ENCODE results near the gene PRRX2. TPM values are rescaled to one million over a fixed set of nuclear protein-coding genes. Genes with fewer than 3 reads are reported as not detected.

PRRX2 gene
- total RNA-seq, 1 experiment from 2014 or later, result not detected

DNA sequence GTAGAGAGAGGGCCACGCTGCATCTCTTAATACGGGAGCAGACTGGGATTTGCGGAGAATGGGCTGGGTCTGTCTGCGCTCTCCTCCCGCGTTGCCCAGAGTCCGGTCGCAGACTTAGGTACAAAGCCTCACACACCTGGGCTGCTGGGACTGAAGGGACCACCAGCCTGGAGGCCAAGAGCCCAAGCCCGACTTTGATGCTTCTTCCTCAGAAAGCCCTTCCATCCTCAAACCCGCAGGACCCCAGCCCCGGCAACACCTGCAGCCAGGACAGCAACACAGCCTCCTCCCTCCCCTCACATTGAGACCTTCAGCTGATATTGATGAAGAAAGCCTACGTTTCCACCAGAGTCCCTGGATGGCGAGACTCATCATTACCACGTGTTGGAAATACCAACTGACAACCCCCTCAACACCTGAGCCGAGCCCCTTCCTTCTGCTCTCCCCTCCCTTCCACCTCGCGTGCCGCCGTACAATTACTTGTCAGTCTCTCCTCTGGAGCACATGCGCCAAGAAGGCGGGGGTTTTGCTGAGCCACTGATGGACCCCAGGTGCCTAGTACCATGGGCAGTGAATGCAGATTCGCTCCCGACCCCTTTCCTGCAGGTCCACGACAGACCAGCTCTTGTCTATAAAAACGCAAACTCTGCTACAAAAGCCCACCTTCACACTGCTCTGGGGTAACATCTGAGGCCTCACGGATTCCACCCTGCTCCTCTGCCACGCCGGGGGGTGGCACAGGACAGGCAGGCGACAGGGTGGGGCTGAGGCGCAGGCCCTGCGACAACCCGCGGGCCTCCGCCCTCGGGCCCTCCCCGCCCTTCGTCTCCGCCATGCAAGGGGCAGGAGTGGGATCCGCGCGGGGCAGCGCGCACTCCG is 24.3 kb upstream of the PRRX2 start:
- peak; percentile 3 for DNase-seq
- no peak overlapping the region for H3K27ac Mint-ChIP-seq (ENCODE audit: unreplicated experiment)
- H3K4me3 Mint-ChIP-seq (ENCODE audit: low read depth, unreplicated experiment), result peak overlapping the region; percentile 83
- H3K4me1 Mint-ChIP-seq (ENCODE audit: low read depth, unreplicated experiment), result no peaks in the 10 kb centered on the region
- TF ChIP-seq, protein P1, sequence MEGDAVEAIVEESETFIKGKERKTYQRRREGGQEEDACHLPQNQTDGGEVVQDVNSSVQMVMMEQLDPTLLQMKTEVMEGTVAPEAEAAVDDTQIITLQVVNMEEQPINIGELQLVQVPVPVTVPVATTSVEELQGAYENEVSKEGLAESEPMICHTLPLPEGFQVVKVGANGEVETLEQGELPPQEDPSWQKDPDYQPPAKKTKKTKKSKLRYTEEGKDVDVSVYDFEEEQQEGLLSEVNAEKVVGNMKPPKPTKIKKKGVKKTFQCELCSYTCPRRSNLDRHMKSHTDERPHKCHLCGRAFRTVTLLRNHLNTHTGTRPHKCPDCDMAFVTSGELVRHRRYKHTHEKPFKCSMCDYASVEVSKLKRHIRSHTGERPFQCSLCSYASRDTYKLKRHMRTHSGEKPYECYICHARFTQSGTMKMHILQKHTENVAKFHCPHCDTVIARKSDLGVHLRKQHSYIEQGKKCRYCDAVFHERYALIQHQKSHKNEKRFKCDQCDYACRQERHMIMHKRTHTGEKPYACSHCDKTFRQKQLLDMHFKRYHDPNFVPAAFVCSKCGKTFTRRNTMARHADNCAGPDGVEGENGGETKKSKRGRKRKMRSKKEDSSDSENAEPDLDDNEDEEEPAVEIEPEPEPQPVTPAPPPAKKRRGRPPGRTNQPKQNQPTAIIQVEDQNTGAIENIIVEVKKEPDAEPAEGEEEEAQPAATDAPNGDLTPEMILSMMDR (IDR thresholded peaks at IDR 0.05; ENCODE audit: unreplicated experiment), result no peak
- intact Hi-C loops (cut with micrococcal nuclease; ENCODE audit: unreplicated experiment), result loop anchor here (5.0 kb wide), 1 partner anchor 151 kb away; no protein-coding TSS in a partner anchor
- CTCF ChIA-PET, result interaction anchor here (0.6 kb wide), 1 partner anchor 434 kb away, joined by 7 read pairs; no protein-coding TSS in a partner anchor
- no peaks in the 10 kb centered on the region for H3K9me3 Mint-ChIP-seq (ENCODE audit: low read depth, unreplicated experiment)
- no peaks in the 10 kb centered on the region for H3K27me3 Mint-ChIP-seq (ENCODE audit: unreplicated experiment)
- H3K36me3 Mint-ChIP-seq (ENCODE audit: insufficient read depth, unreplicated experiment), result peaks cover 47% of the 10 kb centered on the region
- BruUV-seq (replicated peaks), result TSS peak; percentile 35

DNA sequence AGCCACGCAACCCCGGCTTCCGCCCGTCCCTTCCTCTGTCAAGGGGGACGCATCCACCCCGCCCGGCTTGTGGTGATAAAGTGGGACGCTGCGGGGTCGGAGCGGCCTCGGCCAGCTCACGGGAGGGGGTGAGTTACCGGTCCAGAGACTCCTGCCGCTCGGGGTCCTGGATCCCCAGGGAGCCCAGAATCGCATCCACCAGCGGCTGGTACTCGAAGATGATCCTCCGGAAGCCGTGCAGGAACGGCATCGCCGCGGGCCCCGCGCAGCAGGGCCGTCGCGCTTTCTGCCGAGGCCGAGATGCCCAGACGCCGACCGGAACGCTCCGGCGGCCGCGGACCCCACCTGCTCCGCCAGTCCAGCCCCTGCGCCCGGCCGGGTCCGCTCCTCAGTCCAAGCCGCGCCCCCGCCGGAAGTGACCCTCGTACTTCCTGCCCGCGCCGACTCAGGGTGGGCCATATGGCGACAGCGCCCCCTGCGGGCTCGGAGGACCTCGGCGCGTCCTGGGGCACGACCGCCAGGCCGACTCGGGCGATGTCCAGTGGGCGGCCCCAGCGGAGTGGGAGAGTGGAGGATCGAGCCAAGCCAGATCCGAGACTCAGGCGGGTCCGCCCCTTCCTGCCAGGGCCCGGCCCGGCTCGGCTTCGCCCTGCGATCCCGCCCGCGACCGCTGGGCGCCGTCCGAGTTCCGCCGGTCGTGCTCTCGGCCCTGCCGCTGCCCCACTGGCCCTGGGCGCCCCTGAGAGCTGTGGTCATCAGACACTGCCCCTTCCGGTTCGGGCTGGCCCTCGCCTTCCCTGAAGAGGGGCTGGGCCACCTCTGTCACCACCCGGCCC is 23.5 kb upstream of the PRRX2 start, which contains the start of gene ASB6:
ASB6 (minus strand) TSS at position 402 of the 836 bp plus-strand sequence; CDS start at position 250, 152 bp downstream.
- Mint-ChIP-seq H3K27ac (ENCODE audit: unreplicated experiment) (no peak within 1 kb of the TSS), H3K4me1 (ENCODE audit: low read depth, unreplicated experiment) (no peaks in the 10 kb centered on the region), H3K36me3 (ENCODE audit: insufficient read depth, unreplicated experiment) (peaks cover 46% of the 10 kb centered on the region), H3K9me3 (ENCODE audit: low read depth, unreplicated experiment) (no peaks in the 10 kb centered on the region), H3K27me3 (ENCODE audit: unreplicated experiment) (no peaks in the 10 kb centered on the region), H3K4me3 (ENCODE audit: low read depth, unreplicated experiment) (peak within 1 kb of the TSS; percentile 83)
- CTCF ChIA-PET, result interaction anchor here (0.6 to 1.0 kb wide), 4 partner anchors 15 to 269 kb away, joined by 3 to 5 read pairs (median 4); no protein-coding TSS in a partner anchor
- TF ChIP-seq, protein P1 (IDR thresholded peaks at IDR 0.05; ENCODE audit: unreplicated experiment), result peak; percentile 90
- BruUV-seq (replicated peaks), result no TSS peak
- peak; percentile 97 for DNase-seq
- intact Hi-C loops (cut with micrococcal nuclease; ENCODE audit: unreplicated experiment), result loop anchor here (5.0 kb wide), 1 partner anchor 150 kb away; no protein-coding TSS in a partner anchor

DNA sequence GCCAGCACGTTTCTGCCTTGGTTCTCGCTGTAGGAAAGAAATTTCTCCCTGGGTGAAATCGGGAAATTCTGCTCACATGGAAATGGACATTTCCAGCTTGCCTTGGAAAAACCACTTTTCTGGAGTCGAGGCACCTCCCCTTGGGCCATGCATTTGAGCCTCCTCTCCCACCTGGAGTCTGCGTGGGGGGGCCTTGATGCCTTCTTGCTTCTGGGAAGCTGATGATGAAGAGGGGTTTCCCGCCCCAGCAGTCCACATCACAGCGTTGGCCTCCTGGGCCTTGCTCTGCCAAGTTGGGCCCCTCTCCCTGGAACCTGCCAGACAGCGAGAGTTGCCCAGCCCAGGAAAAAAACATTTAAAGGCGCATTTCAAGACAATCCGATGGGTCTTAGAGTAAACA is 21.7 kb upstream of the PRRX2 start:
- CTCF ChIA-PET, result no interaction called here

DNA sequence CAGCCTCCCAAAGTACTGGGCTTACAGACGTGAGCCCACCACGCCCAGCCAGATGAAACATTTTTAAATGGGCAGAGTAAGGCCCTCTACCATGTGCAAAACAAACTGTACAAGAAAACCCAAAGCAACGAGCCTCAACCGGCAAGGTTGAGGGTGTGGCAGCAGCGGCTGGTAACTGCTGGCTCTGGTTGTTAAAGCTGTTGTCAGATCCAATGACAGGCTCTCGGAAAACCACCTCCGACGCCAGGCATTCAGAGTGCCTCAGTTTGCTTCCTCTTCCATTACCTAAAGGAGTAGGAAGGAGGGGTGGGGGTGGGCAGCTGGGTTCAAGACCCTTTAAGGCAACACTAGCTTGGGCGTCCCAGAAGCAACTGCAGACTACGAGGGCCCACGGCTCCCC is 21.1 kb upstream of the PRRX2 start:
- BruUV-seq (replicated peaks), result no TSS peak
- Mint-ChIP-seq H3K27ac (ENCODE audit: unreplicated experiment) (no peak overlapping the region), H3K36me3 (ENCODE audit: insufficient read depth, unreplicated experiment) (peaks cover 32% of the 10 kb centered on the region), H3K27me3 (ENCODE audit: unreplicated experiment) (peaks cover 14% of the 10 kb centered on the region), H3K9me3 (ENCODE audit: low read depth, unreplicated experiment) (no peaks in the 10 kb centered on the region), H3K4me1 (ENCODE audit: low read depth, unreplicated experiment) (no peaks in the 10 kb centered on the region), H3K4me3 (ENCODE audit: low read depth, unreplicated experiment) (no peak overlapping the region)
- DNase-seq, result no peak
- TF ChIP-seq, protein P1 (IDR thresholded peaks at IDR 0.05; ENCODE audit: unreplicated experiment), result no peak
- CTCF ChIA-PET, result no interaction called here
- intact Hi-C loops (cut with micrococcal nuclease; ENCODE audit: unreplicated experiment), result loop anchor here (5.0 kb wide), 1 partner anchor 148 kb away; no protein-coding TSS in a partner anchor

More for the DNA sequence above, 21.7 kb upstream of the PRRX2 start:
- no peak overlapping the region for H3K4me3 Mint-ChIP-seq (ENCODE audit: low read depth, unreplicated experiment)
- BruUV-seq (replicated peaks), result no TSS peak
- peaks cover 32% of the 10 kb centered on the region for H3K36me3 Mint-ChIP-seq (ENCODE audit: insufficient read depth, unreplicated experiment)
- H3K27ac Mint-ChIP-seq (ENCODE audit: unreplicated experiment), result no peak overlapping the region
- TF ChIP-seq, protein P1 (IDR thresholded peaks at IDR 0.05; ENCODE audit: unreplicated experiment), result no peak
- peaks cover 14% of the 10 kb centered on the region for H3K27me3 Mint-ChIP-seq (ENCODE audit: unreplicated experiment)
- DNase-seq, result no peak
- intact Hi-C loops (cut with micrococcal nuclease; ENCODE audit: unreplicated experiment), result loop anchor here (5.0 kb wide), 1 partner anchor 149 kb away; no protein-coding TSS in a partner anchor
- H3K9me3 Mint-ChIP-seq (ENCODE audit: low read depth, unreplicated experiment), result no peaks in the 10 kb centered on the region
- no peaks in the 10 kb centered on the region for H3K4me1 Mint-ChIP-seq (ENCODE audit: low read depth, unreplicated experiment)
